A549 (cell line): ENCODE measurements around the gene CDK5RAP2. TPM values are rescaled to one million over a fixed set of nuclear protein-coding genes. Genes with fewer than 3 reads are reported as not detected.

ENCODE experiments used
- ATAC-seq, 2 experiments: fragments of 200-7000 bp in 1 of 2; fragments of >200 bp in 1 of 2; cut with Nextera tagmentation in 1 of 2; cut with Tn5 transposase in 1 of 2; 3 replicates each; pipeline versions ENCODE4 v1.8.0 to v1.9.1; 2018 to 2020; ENCODE audit warnings: mild to moderate bottlenecking in 1 of 2, moderate library complexity in 1 of 2
- CTCF ChIA-PET: fragments of 300-600 bp; sonication (Branson Sonifier 250); formaldehyde crosslinking; extraction: SDS; loops from one replicate; lab custom pipeline; 2021; ENCODE audit warnings: antibody characterized with exemption, inconsistent platforms; lab: Yijun Ruan, JAX
- POLR2A ChIA-PET: fragments of 350-600 bp; formaldehyde crosslinking; extraction: SDS; loops from one replicate; lab custom pipeline; 2021; ENCODE audit warnings: antibody characterized with exemption, inconsistent platforms; lab: Yijun Ruan, JAX
- DNase-seq, 2 experiments: peaks; one replicate each; pipeline versions ENCODE4 v3.0.0 to v3.0.0-alpha.2; 2011 to 2016; ENCODE audit warnings: low read depth in 1 of 2, low spot score in 1 of 2
- FAIRE-seq: peaks from 2 replicates; lab custom pipeline; 2011; peaks lifted over from hg19 to GRCh38; lab: Jason Lieb, UNC
- H3K27ac ChIP-seq, 2 experiments: fragments of >200 bp; sonication (Bioruptor Twin); formaldehyde crosslinking; 3 replicates each; pipeline ENCODE4 v1.5.1; 2016 to 2017
- H3K4me1 ChIP-seq: fragments of >200 bp; sonication (Bioruptor Twin); formaldehyde crosslinking; 3 replicates; pipeline ENCODE4 v1.6.1; 2016
- H3K4me2 ChIP-seq: fragments of >200 bp; sonication (Bioruptor Twin); formaldehyde crosslinking; 3 replicates; pipeline ENCODE4 v1.6.1; 2016
- H3K4me3 ChIP-seq: fragments of >200 bp; sonication (Bioruptor Twin); formaldehyde crosslinking; 3 replicates; pipeline ENCODE4 v1.5.1; 2016
- H3K9me3 ChIP-seq: fragments of >200 bp; sonication (Bioruptor Twin); formaldehyde crosslinking; 3 replicates; pipeline ENCODE4 v1.6.1; 2016
- BHLHE40 ChIP-seq: IDR thresholded peaks from 2 replicates; pipeline ENCODE4 v1.6.1; 2012; ENCODE audit warnings: low read depth, low read length, inconsistent platforms
- CBX2 ChIP-seq: fragments of 200-600 bp; sonication (generic); IDR thresholded peaks from 2 replicates; pipeline ENCODE4 v1.6.1; 2016; ENCODE audit warnings: low read depth, mild to moderate bottlenecking, borderline replicate concordance
- CBX8 ChIP-seq: fragments of 200-600 bp; sonication (generic); IDR thresholded peaks from 2 replicates; pipeline ENCODE4 v1.6.1; 2016
- E2F6 ChIP-seq: IDR thresholded peaks from 2 replicates; pipeline ENCODE4 v1.6.1; 2012; ENCODE audit warnings: low read depth, borderline replicate concordance
- EHF ChIP-seq: fragments of 250-450 bp; sonication (Bioruptor Pico); IDR thresholded peaks from 2 replicates; pipeline ENCODE4 v1.5.0; 2020; ENCODE audit warnings: mild to moderate bottlenecking
- EHMT2 ChIP-seq: fragments of 200-600 bp; sonication (generic); IDR thresholded peaks from 2 replicates; pipeline ENCODE4 v1.6.1; 2016; ENCODE audit warnings: antibody characterized with exemption, low read depth, mild to moderate bottlenecking, moderate library complexity
- EP300 ChIP-seq, 2 experiments: fragments of >200 bp; sonication (Bioruptor Twin); formaldehyde crosslinking; IDR thresholded peaks; 2 replicates in 1 of 2; 3 replicates in 1 of 2; pipeline ENCODE4 v1.6.1; 2016 to 2017
- GATA3 ChIP-seq: IDR thresholded peaks from 2 replicates; pipeline ENCODE4 v1.6.1; 2012; ENCODE audit warnings: borderline replicate concordance
- HDAC2 ChIP-seq: fragments of 200-600 bp; sonication (generic); IDR thresholded peaks from 2 replicates; pipeline ENCODE4 v1.6.1; 2016
- HOXA7 ChIP-seq: fragments of 250-450 bp; sonication (Bioruptor Pico); IDR thresholded peaks from 2 replicates; pipeline ENCODE4 v1.5.0; 2020; ENCODE audit warnings: mild to moderate bottlenecking, moderate library complexity
- HOXB5 ChIP-seq: fragments of 250-450 bp; sonication (Bioruptor Pico); IDR thresholded peaks from 2 replicates; pipeline ENCODE4 v1.5.0; 2020; ENCODE audit warnings: mild to moderate bottlenecking, moderate library complexity
- JUN ChIP-seq, 2 experiments: fragments of >200 bp; sonication (Bioruptor Twin); formaldehyde crosslinking; IDR thresholded peaks; 2 replicates in 1 of 2; 3 replicates in 1 of 2; pipeline ENCODE4 v1.6.1; 2016 to 2017
- KDM1A ChIP-seq: fragments of 200-600 bp; sonication (generic); IDR thresholded peaks from 2 replicates; pipeline ENCODE4 v1.6.1; 2016; ENCODE audit warnings: low read depth, mild to moderate bottlenecking
- MAFK ChIP-seq: fragments of 450-650 bp; IDR thresholded peaks from 2 replicates; pipeline ENCODE4 v1.6.1; 2014; ENCODE audit not compliant: partially characterized antibody
- MAX ChIP-seq: IDR thresholded peaks from 2 replicates; pipeline ENCODE4 v1.6.1; 2012
- NR3C1 ChIP-seq: fragments of >200 bp; sonication (Bioruptor Twin); formaldehyde crosslinking; IDR thresholded peaks from 3 replicates; pipeline ENCODE4 v1.6.1; 2017
- PBX3 ChIP-seq: IDR thresholded peaks from 2 replicates; pipeline ENCODE4 v1.6.1; 2012
- PHF8 ChIP-seq: fragments of 200-600 bp; sonication (generic); IDR thresholded peaks from 2 replicates; pipeline ENCODE4 v1.6.1; 2016; ENCODE audit warnings: low read depth, mild to moderate bottlenecking, antibody characterized with exemption, moderate library complexity, borderline replicate concordance
- POLR2A ChIP-seq: IDR thresholded peaks from 2 replicates; pipeline ENCODE4 v1.6.1; 2012; ENCODE audit warnings: mild to moderate bottlenecking, low read length
- RAD21 ChIP-seq, 2 experiments: fragments of >200 bp in 1 of 2; sonication (Bioruptor Twin) in 1 of 2; formaldehyde crosslinking in 1 of 2; IDR thresholded peaks in 1 of 2; conservative IDR thresholded peaks in 1 of 2; 2 replicates in 1 of 2; 3 replicates in 1 of 2; pipeline ENCODE4 v1.6.1; 2012 to 2018; ENCODE audit warnings: inconsistent platforms in 1 of 2
- RFX5 ChIP-seq: fragments of 450-650 bp; IDR thresholded peaks from 2 replicates; pipeline ENCODE4 v1.7.1; 2014; ENCODE audit warnings: antibody characterized with exemption, mild to moderate bottlenecking, moderate library complexity
- SMC3 ChIP-seq: fragments of >200 bp; sonication (Bioruptor Twin); formaldehyde crosslinking; IDR thresholded peaks from 3 replicates; pipeline ENCODE4 v1.6.1; 2018; ENCODE audit warnings: inconsistent platforms
- TFCP2L1 ChIP-seq: fragments of 250-450 bp; sonication (Bioruptor Pico); IDR thresholded peaks from 2 replicates; pipeline ENCODE4 v1.5.0; 2021; ENCODE audit warnings: mild to moderate bottlenecking
- ZNF302 ChIP-seq: fragments of 250-450 bp; sonication (Bioruptor Pico); IDR thresholded peaks from 2 replicates; pipeline ENCODE4 v1.9.0; 2021; ENCODE audit warnings: inconsistent platforms, mild to moderate bottlenecking, moderate library complexity
- WGBS: methylation state at CpG from one replicate; pipeline ENCODE4 v1.1.6; 2017; ENCODE audit errors: missing lambda C conversion rate; 5-methylcytosine and 5-hydroxymethylcytosine counted together
- polyA plus RNA-seq, 4 experiments: library from polyadenylated mRNA; depleted of rRNA in 3 of 4; stranded (reverse); fragments of >200 nt; fragmentation: RNase III in 1 of 4; extraction: RNeasy Plus Mini Kit Qiagen cat#74134 plus additional on column Dnase treatment in 1 of 4; gene quantifications; 2 replicates in 3 of 4; 3 replicates in 1 of 4; pipeline ENCODE4 v1.2.3, GENCODE V29; 2011 to 2017
- TF ChIP-seq, protein P1 (sequence below): fragments of 250-450 bp; sonication (Bioruptor Pico); IDR thresholded peaks from 2 replicates; pipeline ENCODE4 v1.5.0; 2020; ENCODE audit warnings: low read depth, mild to moderate bottlenecking, moderate library complexity

The CDK5RAP2 gene
- polyA plus RNA-seq, 2 of the 4 experiments (the other 2 are of a cell fraction) = 29.1 to 44.6 TPM

GRCh38 chr9:120353506-120353905 lies 226.5 kb downstream of the CDK5RAP2 start:
- TF ChIP-seq CBX8 (no peak), TFCP2L1 (CRISPR knock-in tag) (no peak), SMC3 (no peak), EP300 (IDR thresholded peaks at IDR 0.05) (no peak), MAFK (no peak), GATA3 (no peak), JUN (IDR thresholded peaks at IDR 0.05) (no peak), NR3C1 (no peak), E2F6 (no peak), HOXB5 (CRISPR knock-in tag) (no peak), CBX2 (no peak), MAX (no peak), PBX3 (no peak), EHMT2 (no peak)
- TF ChIP-seq, protein P1, sequence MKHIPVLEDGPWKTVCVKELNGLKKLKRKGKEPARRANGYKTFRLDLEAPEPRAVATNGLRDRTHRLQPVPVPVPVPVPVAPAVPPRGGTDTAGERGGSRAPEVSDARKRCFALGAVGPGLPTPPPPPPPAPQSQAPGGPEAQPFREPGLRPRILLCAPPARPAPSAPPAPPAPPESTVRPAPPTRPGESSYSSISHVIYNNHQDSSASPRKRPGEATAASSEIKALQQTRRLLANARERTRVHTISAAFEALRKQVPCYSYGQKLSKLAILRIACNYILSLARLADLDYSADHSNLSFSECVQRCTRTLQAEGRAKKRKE (CRISPR knock-in tag) = no peak
- CTCF ChIA-PET = interaction anchor here (0.9 to 1.5 kb wide), 3 partner anchors 10 to 124 kb away, joined by 3 to 5 read pairs (median 4); no protein-coding TSS in a partner anchor
- Histone ChIP-seq H3K4me3 (no peak overlapping the region), H3K4me1 (no peaks in the 10 kb centered on the region), H3K27ac (peak overlapping the region in 1 of 2 experiments; percentile 19; a peak in 1 of 6 replicates), H3K9me3 (no peaks in the 10 kb centered on the region), H3K4me2 (no peak overlapping the region)
- ATAC-seq = no peak
- no peak for DNase-seq
- POLR2A ChIA-PET = no interaction called here
- no peak for FAIRE-seq
- 83% methylated on average over 5 of the region's 5 CpGs for WGBS

DNA sequence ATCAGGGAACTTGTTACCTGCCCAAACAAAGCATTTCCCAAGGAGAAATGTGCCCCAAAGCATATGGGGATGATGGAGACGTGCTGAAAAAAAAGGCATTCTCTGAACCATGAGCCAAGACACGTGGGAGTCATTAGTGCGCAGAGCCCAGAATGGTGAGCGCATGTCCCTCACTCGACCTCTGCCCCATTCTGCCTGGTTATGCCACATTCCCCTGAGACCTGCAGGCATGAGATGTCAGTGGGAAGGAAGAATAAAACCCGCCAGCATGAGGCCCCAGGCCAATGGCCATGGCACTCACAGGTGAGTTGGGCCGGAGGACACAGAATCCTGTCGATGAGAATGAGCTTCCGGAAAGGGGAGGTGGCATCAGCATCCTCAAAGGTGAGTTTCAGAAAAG lies 228.9 kb downstream of the CDK5RAP2 start:
- no peaks in the 10 kb centered on the region for H3K4me1 ChIP-seq
- ChIA-PET POLR2A (no interaction called here), CTCF (interaction anchor here (1.8 to 2.7 kb wide), 2 partner anchors 12 to 795 kb away, joined by 7 to 8 read pairs; no protein-coding TSS in a partner anchor)
- 61% methylated on average over 9 of the region's 9 CpGs for WGBS
- FAIRE-seq (no peak), DNase-seq (no peak), ATAC-seq (no peak)
- no peak overlapping the region for H3K27ac ChIP-seq
- H3K9me3 ChIP-seq = no peaks in the 10 kb centered on the region
- H3K4me2 ChIP-seq = no peak overlapping the region
- no peak overlapping the region for H3K4me3 ChIP-seq
- no peak for TF ChIP-seq HOXA7 (CRISPR knock-in tag)
- TF ChIP-seq, protein P1 (CRISPR knock-in tag) = no peak
- TF ChIP-seq BHLHE40 = no peak
- no peak for TF ChIP-seq EHF (CRISPR knock-in tag)
- no peak for TF ChIP-seq POLR2A
- TF ChIP-seq HOXB5 (CRISPR knock-in tag) = no peak
- TF ChIP-seq RFX5 = no peak
- TF ChIP-seq KDM1A = no peak
- no peak for TF ChIP-seq PHF8
- no peak for TF ChIP-seq HDAC2
- TF ChIP-seq CBX2 = no peak
- TF ChIP-seq RAD21 (conservative IDR thresholded peaks at IDR 0.05 in 1 of 2, IDR thresholded peaks at IDR 0.05 in 1 of 2) = no peak
- no peak for TF ChIP-seq ZNF302 (CRISPR knock-in tag)
